Transverse colon (tissue), 4 donors: ENCODE results near the gene CAND1. TPM values are rescaled to one million over a fixed set of nuclear protein-coding genes. Genes with fewer than 3 reads are reported as not detected.

Experiments used
- DNase-seq: peaks from one replicate; pipeline ENCODE4 v3.0.0-alpha.2; 2019
- H3K27ac ChIP-seq, 4 donors: fragments of 200-600 bp; sonication (generic); 2 replicates each; pipeline ENCODE4 v1.5.1; 2016 to 2018; ENCODE audit warnings: inconsistent platforms in 4 of 4
- H3K27me3 ChIP-seq: fragments of 200-600 bp; sonication (generic); 2 replicates; pipeline ENCODE4 v1.5.1; 2017; ENCODE audit warnings: inconsistent platforms
- H3K36me3 ChIP-seq, 4 donors: fragments of 200-600 bp; sonication (generic); 2 replicates each; pipeline ENCODE4 v1.5.1; 2017 to 2019; ENCODE audit warnings: inconsistent platforms in 4 of 4
- H3K4me1 ChIP-seq, 4 donors: fragments of 200-600 bp; sonication (generic); 2 replicates each; pipeline ENCODE4 v1.5.1; 2017 to 2020; ENCODE audit warnings: inconsistent platforms in 4 of 4
- H3K4me3 ChIP-seq, 4 donors: fragments of 200-600 bp; sonication (generic); 1 replicate in 1 of 4; 2 replicates in 3 of 4; pipeline versions ENCODE4 v1.5.1 to v1.6.1; 2017 to 2019; ENCODE audit warnings: inconsistent platforms in 4 of 4
- H3K9me3 ChIP-seq, 2 donors: fragments of 200-600 bp; sonication (generic); 2 replicates each; pipeline ENCODE4 v1.5.1; 2017 to 2019; ENCODE audit warnings: inconsistent platforms in 2 of 2
- EP300 ChIP-seq: sonication (generic); formaldehyde crosslinking; IDR thresholded peaks from one replicate; pipeline ENCODE4 v1.6.1; 2017; ENCODE audit warnings: antibody characterized with exemption, low read depth
- POLR2A ChIP-seq: fragments of 450-650 bp; IDR thresholded peaks from one replicate; pipeline ENCODE4 v1.6.1; 2016; ENCODE audit warnings: antibody characterized with exemption, mild to moderate bottlenecking, moderate library complexity
- POLR2AphosphoS5 ChIP-seq, 3 donors: sonication (generic); formaldehyde crosslinking; IDR thresholded peaks; one replicate each; pipeline ENCODE4 v1.6.1; 2016; ENCODE audit warnings: antibody characterized with exemption in 3 of 3
- WGBS, 2 donors: methylation state at CpG; one replicate each; pipeline ENCODE4 v1.1.5; 2018; ENCODE audit warnings: low coverage in 1 of 2; 5-methylcytosine and 5-hydroxymethylcytosine counted together
- in situ Hi-C, 4 donors: fragments of 200-750 bp; cut with MboI; loops; one replicate each; pipeline versions ENCODE4 v1.15.0 to v1.15.1; 2017; ENCODE audit warnings: low sequenced_read_pairs in 3 of 4, low pct_ligation_motif_present in 1 of 4, low pct_unique_long_range_greater_than_20kb in 1 of 4
- intact Hi-C: fragments of 100-400 bp; cut with DNase I; formaldehyde crosslinking; loops from one replicate; pipeline ENCODE4 v1.15.1; 2023; ENCODE audit warnings: low total_unique reads
- total RNA-seq, 4 donors: library from RNA; depleted of rRNA; stranded (reverse); fragments of >200 nt; gene quantifications; one replicate each; pipeline ENCODE4 v1.1.0, GENCODE V29; 2016
- TF ChIP-seq, protein P1 (sequence below), 5 experiments: fragments of 200-600 bp in 3 of 5; fragments of 450-650 bp in 2 of 5; sonication (generic) in 3 of 5; IDR thresholded peaks; 1 replicate in 2 of 5; 2 replicates in 3 of 5; pipeline ENCODE4 v1.5.1; 2016 to 2017; ENCODE audit warnings: antibody characterized with exemption in 5 of 5, inconsistent platforms in 3 of 5, mild to moderate bottlenecking in 2 of 5, moderate library complexity in 1 of 5

The CAND1 gene
- total RNA-seq, 4 donors from 2014 or later = 58.4 to 99.2 (median 83.0) TPM

GRCh38 chr12:67288561-67288960 is 19.4 kb downstream of the CAND1 start:
- H3K4me1 ChIP-seq = peaks cover 0 to 4% (median 0%) of the 10 kb centered on the region in 4 donors
- H3K27ac ChIP-seq = no peak overlapping the region
- no peaks in the 10 kb centered on the region for H3K27me3 ChIP-seq
- intact Hi-C loops (no loop called here), in situ Hi-C loops (no loop called here)
- DNase-seq = no peak
- TF ChIP-seq POLR2AphosphoS5 (IDR thresholded peaks at IDR 0.05) (no peak), EP300 (no peak), POLR2A (no peak)
- TF ChIP-seq, protein P1, sequence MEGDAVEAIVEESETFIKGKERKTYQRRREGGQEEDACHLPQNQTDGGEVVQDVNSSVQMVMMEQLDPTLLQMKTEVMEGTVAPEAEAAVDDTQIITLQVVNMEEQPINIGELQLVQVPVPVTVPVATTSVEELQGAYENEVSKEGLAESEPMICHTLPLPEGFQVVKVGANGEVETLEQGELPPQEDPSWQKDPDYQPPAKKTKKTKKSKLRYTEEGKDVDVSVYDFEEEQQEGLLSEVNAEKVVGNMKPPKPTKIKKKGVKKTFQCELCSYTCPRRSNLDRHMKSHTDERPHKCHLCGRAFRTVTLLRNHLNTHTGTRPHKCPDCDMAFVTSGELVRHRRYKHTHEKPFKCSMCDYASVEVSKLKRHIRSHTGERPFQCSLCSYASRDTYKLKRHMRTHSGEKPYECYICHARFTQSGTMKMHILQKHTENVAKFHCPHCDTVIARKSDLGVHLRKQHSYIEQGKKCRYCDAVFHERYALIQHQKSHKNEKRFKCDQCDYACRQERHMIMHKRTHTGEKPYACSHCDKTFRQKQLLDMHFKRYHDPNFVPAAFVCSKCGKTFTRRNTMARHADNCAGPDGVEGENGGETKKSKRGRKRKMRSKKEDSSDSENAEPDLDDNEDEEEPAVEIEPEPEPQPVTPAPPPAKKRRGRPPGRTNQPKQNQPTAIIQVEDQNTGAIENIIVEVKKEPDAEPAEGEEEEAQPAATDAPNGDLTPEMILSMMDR (IDR thresholded peaks at IDR 0.05) = no peak
- no peak overlapping the region for H3K4me3 ChIP-seq
- 89 to 94% methylated on average over 1 to 2 of the region's 2 CpGs for WGBS, 2 donors
- H3K36me3 ChIP-seq = peaks cover 0 to 10% (median under 1%) of the 10 kb centered on the region in 4 donors
- no peaks in the 10 kb centered on the region for H3K9me3 ChIP-seq

GRCh38 chr12:67290378-67290777 is 21.2 kb downstream of the CAND1 start:
- no peak for TF ChIP-seq EP300
- TF ChIP-seq, protein P1 (IDR thresholded peaks at IDR 0.05) = no peak
- TF ChIP-seq POLR2AphosphoS5 (IDR thresholded peaks at IDR 0.05) = no peak
- TF ChIP-seq POLR2A = no peak
- WGBS, 2 donors = 94 to 100% methylated on average over 2 of the region's 2 CpGs
- no peak for DNase-seq
- Histone ChIP-seq H3K27me3 (no peaks in the 10 kb centered on the region), H3K27ac (no peak overlapping the region), H3K4me1 (peaks cover 0 to 4% (median 0%) of the 10 kb centered on the region in 4 donors), H3K36me3 (peaks cover 0 to 17% (median 2%) of the 10 kb centered on the region in 4 donors), H3K4me3 (no peak overlapping the region), H3K9me3 (no peaks in the 10 kb centered on the region)
- in situ Hi-C loops = no loop called here
- intact Hi-C loops = no loop called here

DNA sequence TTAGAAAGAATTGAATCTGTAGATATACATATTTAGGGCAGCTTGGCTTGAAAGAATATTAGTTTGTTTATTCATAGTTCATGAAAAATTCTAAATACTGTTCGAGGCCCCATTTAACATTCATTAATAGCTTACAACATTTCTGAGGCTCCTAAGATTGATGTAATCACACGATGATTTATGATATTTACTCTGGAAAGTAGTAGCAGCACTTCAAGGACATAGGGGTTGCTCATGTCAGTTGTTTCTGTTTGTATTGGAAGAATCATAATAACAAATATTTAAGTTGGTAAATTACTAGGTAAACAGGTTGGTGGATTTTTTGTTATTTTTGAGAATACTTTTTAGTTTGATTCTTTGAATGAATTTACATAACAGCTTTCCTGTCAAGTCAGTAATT is 30.4 kb downstream of the CAND1 start:
- intact Hi-C loops (no loop called here), in situ Hi-C loops (no loop called here)
- Histone ChIP-seq H3K4me1 (no peaks in the 10 kb centered on the region), H3K4me3 (no peak overlapping the region), H3K36me3 (peaks cover 0 to 40% (median 12%) of the 10 kb centered on the region in 4 donors), H3K27me3 (no peaks in the 10 kb centered on the region), H3K27ac (no peak overlapping the region), H3K9me3 (no peaks in the 10 kb centered on the region)
- WGBS, 2 donors = 65 to 73% methylated on average over 2 of the region's 2 CpGs
- DNase-seq = no peak
- TF ChIP-seq POLR2A = no peak
- TF ChIP-seq, protein P1 (IDR thresholded peaks at IDR 0.05) = no peak
- no peak for TF ChIP-seq POLR2AphosphoS5 (IDR thresholded peaks at IDR 0.05)
- TF ChIP-seq EP300 = no peak

GRCh38 chr12:67299926-67300325 is 30.8 kb downstream of the CAND1 start:
- Histone ChIP-seq H3K4me3 (no peak overlapping the region), H3K9me3 (no peaks in the 10 kb centered on the region), H3K27me3 (no peaks in the 10 kb centered on the region), H3K27ac (no peak overlapping the region), H3K36me3 (peaks cover 0 to 43% (median 12%) of the 10 kb centered on the region in 4 donors), H3K4me1 (no peaks in the 10 kb centered on the region)
- intact Hi-C loops (no loop called here), in situ Hi-C loops (no loop called here)
- 92 to 94% methylated on average over 2 to 4 of the region's 4 CpGs for WGBS, 2 donors
- DNase-seq = no peak
- TF ChIP-seq POLR2AphosphoS5 (IDR thresholded peaks at IDR 0.05) (no peak), POLR2A (no peak), EP300 (no peak)
- TF ChIP-seq, protein P1 (IDR thresholded peaks at IDR 0.05) = no peak
